ENCODE data around the gene C6orf141.
A peak's percentile ranks its signal among the peaks of the same experiment; 100 is the strongest.

C6orf141 gene

GRCh38 chr6:49550492-49551077, at the start of gene C6orf141:
C6orf141 (plus strand) TSS chr6:49550668; CDS start chr6:49550793, 125 bp downstream.
- DNase-seq (ENCODE audit: low spot score): peak; percentile 6

DNA sequence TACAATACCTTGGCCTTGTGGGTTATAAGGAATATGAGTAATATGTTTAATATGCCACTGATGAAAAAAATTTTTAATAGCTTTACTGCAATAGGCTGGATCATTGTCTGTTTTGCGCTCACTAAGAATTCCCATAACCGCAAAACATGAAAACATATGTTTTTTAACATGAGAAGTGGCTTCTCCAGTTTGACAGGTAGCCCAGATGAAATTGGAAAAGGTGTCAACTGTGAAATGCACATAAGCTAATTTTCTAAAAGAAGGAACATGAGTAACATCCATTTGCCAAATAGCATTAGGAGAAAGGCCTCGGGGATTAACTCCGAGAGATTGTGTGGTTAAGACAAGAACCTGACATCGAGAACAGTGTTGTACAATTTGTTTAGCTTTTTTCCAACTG, 45.8 kb upstream of the C6orf141 start:
- no peak for DNase-seq (ENCODE audit: low spot score)

DNA sequence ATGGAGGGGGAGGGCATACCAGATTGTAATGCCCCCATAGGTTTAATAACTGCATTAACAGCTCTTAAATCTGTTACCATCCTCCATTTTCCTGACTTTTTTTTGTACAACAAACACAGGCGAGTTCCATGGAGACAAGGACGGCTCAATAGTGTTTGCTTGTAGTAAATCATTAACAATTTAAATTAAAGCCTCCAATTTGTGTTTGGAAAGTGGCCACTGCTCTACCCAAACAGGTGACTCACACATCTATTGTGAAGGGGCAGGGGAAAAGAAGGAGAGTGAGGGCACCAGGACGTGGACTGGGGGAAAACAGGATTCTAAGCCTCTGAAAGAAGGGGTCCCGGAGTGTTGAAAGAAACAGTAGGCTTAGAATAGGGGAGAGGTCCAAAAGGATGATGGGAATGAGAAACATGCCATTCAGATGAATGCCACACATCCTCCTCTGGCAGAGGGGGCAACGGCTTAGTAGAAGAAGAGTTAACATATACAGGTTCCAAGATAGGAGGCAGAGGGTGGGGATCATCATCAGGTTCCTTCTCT, 43.8 kb upstream of the C6orf141 start:
- no peak for DNase-seq (ENCODE audit: low spot score)

GRCh38 chr6:49509342-49509741, 41.1 kb upstream of the C6orf141 start:
- DNase-seq (ENCODE audit: low spot score): no peak

DNA sequence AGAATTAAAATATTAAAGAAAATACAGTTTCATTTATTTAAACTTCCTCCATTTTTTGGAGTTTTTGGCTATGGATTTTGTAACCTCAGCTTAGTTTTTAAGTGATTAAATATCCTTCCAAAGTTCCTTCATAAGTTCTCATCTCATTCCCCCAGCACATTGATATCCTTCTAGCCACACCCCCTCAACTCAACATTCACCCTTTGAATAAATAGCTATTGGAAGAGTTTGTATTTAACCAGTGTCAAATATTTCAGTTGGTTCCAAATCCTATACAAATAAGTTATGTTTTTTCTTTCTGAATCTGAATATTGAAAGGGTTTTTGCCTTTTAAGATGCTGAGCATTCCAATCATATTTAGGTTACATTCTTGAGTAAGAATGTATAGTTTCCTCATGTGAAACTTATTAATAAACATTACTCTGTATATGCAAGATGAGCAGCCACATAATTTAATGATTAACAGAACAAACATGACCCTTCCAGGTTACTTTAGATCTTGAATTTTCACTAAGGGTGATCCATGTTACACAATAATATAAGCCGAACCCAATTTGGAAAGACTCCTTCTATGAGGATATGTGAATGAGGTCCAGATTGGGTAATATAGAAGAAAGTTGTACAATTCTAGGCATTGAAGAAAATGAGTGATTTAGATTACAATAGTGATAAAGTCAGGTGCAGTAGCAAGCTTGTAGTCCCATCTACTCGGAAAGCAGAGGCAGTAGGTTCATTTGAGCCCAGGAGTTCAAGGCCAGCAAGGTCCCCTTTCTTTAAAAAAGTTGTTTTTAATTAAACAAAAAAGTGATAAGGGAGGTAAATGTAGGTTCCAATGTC, 37.1 kb upstream of the C6orf141 start:
- DNase-seq (ENCODE audit: low spot score): no peak

- no peak for DNase-seq (ENCODE audit: low spot score)
Measured at GRCh38 chr6:49514571-49515484, 35.6 kb upstream of the C6orf141 start.

DNA sequence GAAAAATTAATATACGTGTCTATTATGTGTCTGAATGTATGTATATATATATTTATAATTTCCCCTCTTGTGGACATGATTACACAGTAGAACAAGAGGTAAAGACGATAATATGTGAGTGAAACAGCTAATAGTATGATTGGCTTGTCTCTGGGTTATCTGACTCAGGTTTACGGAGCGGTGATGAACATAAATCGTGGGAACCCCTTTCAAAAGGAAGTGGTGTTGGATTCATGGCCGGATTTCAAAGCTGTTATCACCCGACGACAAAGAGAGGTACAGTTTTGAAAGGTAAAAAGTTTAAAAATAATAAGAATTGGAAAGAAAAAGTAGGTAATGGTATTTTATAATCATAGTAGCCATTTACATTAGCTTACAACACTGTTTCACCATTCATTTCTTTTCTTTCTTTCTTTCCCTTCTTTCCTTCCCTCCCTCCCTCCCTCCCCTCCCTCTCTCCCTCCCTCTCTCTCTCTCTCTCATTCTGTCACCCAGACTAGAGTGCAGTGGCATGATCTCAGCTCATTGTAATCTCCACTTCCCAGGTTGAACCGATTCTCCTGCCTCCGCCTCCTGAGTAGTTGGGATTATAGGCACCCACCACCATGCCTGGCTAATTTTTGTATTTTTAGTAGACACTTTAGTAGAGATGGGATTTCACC, 34.9 kb upstream of the C6orf141 start:
- DNase-seq (ENCODE audit: low spot score): no peak

DNA sequence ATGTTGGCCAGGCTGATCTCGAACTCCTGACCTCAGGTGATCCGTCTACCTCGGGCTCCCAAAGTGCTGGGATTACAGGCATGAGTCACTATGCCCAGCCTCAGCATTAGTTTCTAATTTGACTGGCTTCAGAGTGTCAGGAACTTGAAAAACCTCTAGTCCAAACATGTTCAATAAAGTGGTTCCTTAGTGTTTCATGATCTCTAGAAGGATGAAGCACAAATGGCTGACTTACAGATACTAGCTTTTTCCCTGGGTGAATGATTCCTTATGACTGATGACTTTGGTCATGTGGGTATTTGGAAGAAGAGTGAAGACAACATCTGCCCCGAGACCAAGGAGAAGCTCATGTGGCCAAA, 34.3 kb upstream of the C6orf141 start:
- no peak for DNase-seq (ENCODE audit: low spot score)

- no peak for DNase-seq (ENCODE audit: low spot score)
Measured at GRCh38 chr6:49517919-49518318, 32.5 kb upstream of the C6orf141 start.

GRCh38 chr6:49519660-49520059, 30.8 kb upstream of the C6orf141 start:
- no peak for DNase-seq (ENCODE audit: low spot score)

GRCh38 chr6:49522710-49523593, 27.5 kb upstream of the C6orf141 start:
- DNase-seq (ENCODE audit: low spot score): no peak

GRCh38 chr6:49523901-49524300, 26.6 kb upstream of the C6orf141 start:
- DNase-seq (ENCODE audit: low spot score): no peak

- DNase-seq (ENCODE audit: low spot score): no peak
Measured at GRCh38 chr6:49524541-49524940, 25.9 kb upstream of the C6orf141 start.

DNA sequence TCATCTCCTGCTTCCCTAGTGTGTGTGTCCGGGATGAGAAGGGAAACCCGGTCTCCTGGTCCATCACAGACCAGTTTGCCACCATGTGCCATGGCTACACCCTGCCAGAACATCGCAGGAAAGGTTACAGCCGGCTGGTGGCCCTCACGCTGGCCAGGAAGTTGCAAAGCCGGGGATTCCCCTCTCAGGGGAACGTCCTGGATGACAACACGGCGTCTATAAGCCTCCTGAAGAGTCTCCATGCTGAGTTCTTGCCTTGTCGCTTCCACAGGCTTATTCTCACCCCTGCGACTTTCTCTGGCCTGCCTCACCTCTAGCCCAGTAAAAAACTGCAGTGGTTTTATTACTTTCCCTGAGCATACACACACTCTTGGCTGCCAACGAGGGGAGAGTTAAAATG, 23.9 kb upstream of the C6orf141 start:
- no peak for DNase-seq (ENCODE audit: low spot score)

- no peak for DNase-seq (ENCODE audit: low spot score)
Measured at GRCh38 chr6:49527320-49527719, 23.1 kb upstream of the C6orf141 start.

DNA sequence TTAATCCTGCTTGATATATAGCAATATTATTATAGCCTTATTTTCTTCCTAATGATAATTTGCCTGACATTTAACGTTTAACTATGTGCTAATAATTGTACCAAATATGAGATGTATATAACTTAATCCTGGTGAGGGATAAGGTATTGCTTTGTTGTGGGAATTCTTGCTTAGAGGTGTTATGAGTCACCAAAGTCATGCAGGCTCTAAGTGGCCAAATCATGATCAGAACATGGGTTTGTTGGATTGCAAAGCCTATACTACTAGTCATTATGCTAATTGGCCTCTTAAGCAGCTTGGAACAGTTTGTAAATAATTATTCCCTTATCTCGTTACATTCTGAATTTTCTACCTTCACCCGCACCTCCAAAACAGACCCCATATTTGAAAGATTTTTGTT, 21.9 kb upstream of the C6orf141 start:
- no peak for DNase-seq (ENCODE audit: low spot score)

DNA sequence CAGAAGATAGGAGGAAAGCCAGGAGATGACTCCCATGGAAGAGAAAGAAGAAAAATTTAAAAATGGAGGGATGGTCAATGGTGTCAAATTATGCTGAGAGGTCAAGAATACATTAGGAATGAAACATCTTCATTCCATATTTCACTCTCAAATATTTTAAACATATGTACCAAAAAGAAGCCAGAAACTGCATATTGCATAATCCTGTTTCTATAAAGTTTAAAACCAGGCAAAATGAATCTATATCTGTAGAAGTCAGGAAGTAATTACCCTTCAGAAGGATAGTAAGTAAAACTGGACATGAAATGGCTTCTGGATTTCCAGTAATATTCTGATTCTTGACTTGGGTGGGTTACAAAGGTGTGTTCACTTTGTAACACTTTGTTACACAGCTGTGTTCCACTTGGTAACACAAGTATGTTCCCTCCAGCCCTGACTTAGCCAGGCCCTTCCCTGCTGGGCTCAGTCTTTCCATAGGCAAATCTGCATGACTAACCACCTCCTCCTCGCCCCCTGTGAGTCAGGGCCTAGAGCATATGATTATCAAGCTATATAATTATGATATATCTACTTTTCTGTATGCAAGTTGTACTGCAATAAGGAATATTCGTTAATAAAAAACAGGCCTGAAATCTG, 20.2 kb upstream of the C6orf141 start:
- DNase-seq (ENCODE audit: low spot score): no peak

- DNase-seq (ENCODE audit: low spot score): peak; percentile 49
Measured at GRCh38 chr6:49531774-49532569, 18.5 kb upstream of the C6orf141 start.

DNA sequence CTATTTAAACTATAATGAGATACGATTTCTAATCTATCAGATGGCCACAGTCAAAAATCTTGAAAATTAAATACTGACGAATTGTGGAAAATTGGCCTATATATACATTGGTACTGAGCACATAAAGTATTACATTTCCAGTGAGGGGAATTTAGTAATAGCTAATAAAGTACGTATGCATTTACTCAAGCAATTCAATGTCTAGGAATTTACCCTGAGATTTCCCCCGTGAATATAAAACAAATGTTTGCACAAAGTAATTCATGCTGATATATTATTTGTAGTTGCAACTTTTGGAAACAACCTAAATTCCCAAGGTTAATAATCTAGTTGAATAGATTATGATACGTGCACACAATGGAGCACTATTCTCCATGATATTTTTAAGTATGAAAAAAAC, 14.7 kb upstream of the C6orf141 start:
- no peak for DNase-seq (ENCODE audit: low spot score)

DNA sequence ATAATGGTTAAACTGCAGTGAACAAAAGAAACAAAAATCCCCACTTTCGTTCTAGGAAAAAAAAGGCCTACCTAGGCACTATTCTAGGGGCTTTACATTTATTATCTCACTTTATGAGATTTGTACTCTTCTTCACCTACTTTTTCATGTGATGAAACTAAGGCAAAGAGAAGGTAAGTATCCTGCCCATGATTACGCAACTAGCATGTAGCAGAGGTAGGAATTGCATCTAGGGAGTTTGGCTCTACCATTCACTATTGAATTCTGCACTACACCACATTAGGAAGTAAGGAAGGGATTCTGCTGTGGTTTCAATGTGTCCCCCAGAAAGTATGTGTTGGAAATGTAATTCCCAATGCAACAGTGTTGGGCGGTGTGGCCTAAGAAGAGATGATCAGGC, 11.4 kb upstream of the C6orf141 start:
- no peak for DNase-seq (ENCODE audit: low spot score)
